GM23338 (cell line): ENCODE results near the gene OR2F2. TPM values are rescaled to one million over a fixed set of nuclear protein-coding genes. Genes with fewer than 3 reads are reported as not detected.

ENCODE experiments used
- ATAC-seq: fragments of 200-7000 bp; cut with Tn5 transposase; 3 replicates; pipeline ENCODE4 v1.9.1; 2020
- DNase-seq: peaks from one replicate; pipeline ENCODE4 v3.0.0-alpha.2; 2015; ENCODE audit warnings: low spot score
- H2AFZ ChIP-seq: fragments of 200-600 bp; sonication (generic); 2 replicates; pipeline ENCODE4 v1.8.0; 2016; ENCODE audit warnings: antibody characterized with exemption, mild to moderate bottlenecking, moderate library complexity
- H3F3A ChIP-seq: fragments of 200-600 bp; sonication (generic); replicated peaks from 2 replicates; pipeline ENCODE4 v1.8.0; 2017; ENCODE audit warnings: antibody characterized with exemption, mixed run types, low read depth
- H3K27ac ChIP-seq: fragments of 200-600 bp; sonication (generic); 2 replicates; pipeline ENCODE4 v1.6.1; 2016; ENCODE audit warnings: low read depth
- H3K27me3 ChIP-seq: fragments of 200-600 bp; sonication (generic); 2 replicates; pipeline ENCODE4 v1.8.0; 2016; ENCODE audit warnings: mild to moderate bottlenecking, mixed run types, moderate library complexity; ENCODE audit not compliant: insufficient read depth
- H3K36me3 ChIP-seq: fragments of 200-600 bp; sonication (generic); 2 replicates; pipeline ENCODE4 v1.8.0; 2016; ENCODE audit warnings: mild to moderate bottlenecking; ENCODE audit not compliant: insufficient read depth
- H3K4me1 ChIP-seq: fragments of 200-600 bp; sonication (generic); 2 replicates; pipeline ENCODE4 v1.8.0; 2016; ENCODE audit warnings: mild to moderate bottlenecking, moderate library complexity; ENCODE audit not compliant: insufficient read depth
- H3K4me2 ChIP-seq: fragments of 200-600 bp; sonication (generic); 2 replicates; pipeline ENCODE4 v1.7.1; 2017; ENCODE audit warnings: mixed run types
- H3K4me3 ChIP-seq: fragments of 200-600 bp; sonication (generic); 2 replicates; pipeline ENCODE4 v1.6.1; 2016; ENCODE audit warnings: mixed run types
- H3K79me2 ChIP-seq: fragments of 200-600 bp; sonication (generic); replicated peaks from 2 replicates; pipeline ENCODE4 v1.8.0; 2017; ENCODE audit warnings: mild to moderate bottlenecking; ENCODE audit not compliant: insufficient read depth
- H3K9me2 ChIP-seq: fragments of 200-600 bp; sonication (generic); 2 replicates; pipeline ENCODE4 v1.8.0; 2017; ENCODE audit not compliant: insufficient read depth
- H4K20me1 ChIP-seq: fragments of 200-600 bp; sonication (generic); replicated peaks from 2 replicates; pipeline ENCODE4 v1.8.0; 2017; ENCODE audit warnings: mild to moderate bottlenecking; ENCODE audit not compliant: insufficient read depth
- H3K27ac Mint-ChIP-seq: 2 replicates; pipeline ENCODE4 v1.8.0; 2020; ENCODE audit warnings: inconsistent platforms, mild to moderate bottlenecking, moderate library complexity, mixed read lengths
- H3K27me3 Mint-ChIP-seq: 3 replicates; pipeline ENCODE4 v1.8.0; 2022; ENCODE audit warnings: low read depth, mild to moderate bottlenecking, moderate library complexity, mixed read lengths, inconsistent platforms; ENCODE audit not compliant: insufficient read depth, poor library complexity
- H3K36me3 Mint-ChIP-seq: 3 replicates; pipeline ENCODE4 v1.8.0; 2021; ENCODE audit warnings: low read depth, mild to moderate bottlenecking, inconsistent platforms, moderate library complexity, mixed read lengths
- H3K4me1 Mint-ChIP-seq: 3 replicates; pipeline ENCODE4 v1.8.0; 2020; ENCODE audit warnings: mild to moderate bottlenecking, inconsistent platforms, mixed read lengths
- H3K4me3 Mint-ChIP-seq: 3 replicates; pipeline ENCODE4 v1.8.0; 2021; ENCODE audit warnings: moderate library complexity, mild to moderate bottlenecking, inconsistent platforms, mixed read lengths
- H3K9me3 Mint-ChIP-seq: 3 replicates; pipeline ENCODE4 v1.8.0; 2020; ENCODE audit warnings: moderate library complexity, mild to moderate bottlenecking, inconsistent platforms, mixed read lengths
- CREB1 ChIP-seq: fragments of 250-450 bp; sonication (Bioruptor Pico); IDR thresholded peaks from 2 replicates; pipeline ENCODE4 v1.5.0; 2020; ENCODE audit warnings: low read depth, mild to moderate bottlenecking, moderate library complexity
- CTCF ChIP-seq, 2 experiments: fragments of 200-600 bp in 1 of 2; sonication (generic) in 1 of 2; conservative IDR thresholded peaks; 2 replicates each; pipeline versions ENCODE4 v1.5.1 to v1.6.1; 2016 to 2017; ENCODE audit warnings: antibody characterized with exemption in 2 of 2, low read depth in 2 of 2, mild to moderate bottlenecking in 2 of 2, moderate library complexity in 1 of 2
- ETS1 ChIP-seq: IDR thresholded peaks from 2 replicates; pipeline ENCODE4 v1.6.1; 2016; ENCODE audit warnings: antibody characterized with exemption
- EZH2 ChIP-seq: fragments of 200-600 bp; sonication (generic); IDR thresholded peaks from one replicate; pipeline ENCODE4 v1.8.0; 2017; ENCODE audit warnings: antibody characterized with exemption, mild to moderate bottlenecking, low read depth; ENCODE audit not compliant: unreplicated experiment
- EZH2phosphoT487 ChIP-seq: fragments of 200-600 bp; sonication (generic); IDR thresholded peaks from one replicate; pipeline ENCODE4 v1.8.1; 2018; ENCODE audit warnings: antibody characterized with exemption; ENCODE audit not compliant: unreplicated experiment
- JUNB ChIP-seq: IDR thresholded peaks from one replicate; pipeline ENCODE4 v1.6.1; 2016; ENCODE audit warnings: antibody characterized with exemption; ENCODE audit not compliant: unreplicated experiment
- NANOG ChIP-seq: IDR thresholded peaks from 2 replicates; pipeline ENCODE4 v1.6.1; 2016; ENCODE audit warnings: antibody characterized with exemption, borderline replicate concordance
- POLR2AphosphoS5 ChIP-seq: IDR thresholded peaks from 2 replicates; pipeline ENCODE4 v1.6.1; 2016; ENCODE audit warnings: antibody characterized with exemption, low read depth
- REST ChIP-seq: IDR thresholded peaks from one replicate; pipeline ENCODE4 v1.6.1; 2018; ENCODE audit warnings: antibody characterized with exemption; ENCODE audit not compliant: unreplicated experiment
- STAT1 ChIP-seq: IDR thresholded peaks from one replicate; pipeline ENCODE4 v1.6.1; 2016; ENCODE audit warnings: antibody characterized with exemption; ENCODE audit not compliant: unreplicated experiment
- ZNF114 ChIP-seq: fragments of 250-450 bp; sonication (Bioruptor Pico); IDR thresholded peaks from 2 replicates; pipeline ENCODE4 v1.5.0; 2020; ENCODE audit warnings: mild to moderate bottlenecking, moderate library complexity
- ZNF331 ChIP-seq: fragments of 250-450 bp; sonication (Bioruptor Pico); IDR thresholded peaks from 2 replicates; pipeline ENCODE4 v1.5.0; 2020; ENCODE audit warnings: low read depth, mild to moderate bottlenecking, moderate library complexity
- ZNF462 ChIP-seq: fragments of 250-450 bp; sonication (Bioruptor Pico); IDR thresholded peaks from 2 replicates; pipeline ENCODE4 v1.5.0; 2020; ENCODE audit warnings: mild to moderate bottlenecking, moderate library complexity
- polyA plus RNA-seq: library from polyadenylated mRNA; unstranded; fragments of >200 nt; fragmentation: Nextera tagmentation; extraction: Ambion mirVana; gene quantifications from 2 replicates; pipeline ENCODE4 v1.2.1, GENCODE V29; 2016
- total RNA-seq: library from RNA; depleted of rRNA; stranded (reverse); fragments of >200 nt; shearing (Covaris generic); gene quantifications from 2 replicates; pipeline ENCODE4 v1.2.3, GENCODE V29; 2014

Gene OR2F2
- total and polyA plus RNA-seq, 2 experiments from 2014 or later: not detected

- H3K36me3 ChIP-seq: no peaks in the 10 kb centered on the region
- H3K9me2 ChIP-seq: no peaks in the 10 kb centered on the region; the same call in none of the 2 replicates
- no peaks in the 10 kb centered on the region for H3K27me3 ChIP-seq
- Mint-ChIP-seq H3K27ac (no peak overlapping the region), H3K4me3 (no peak overlapping the region), H3K4me1 (peaks cover 19% of the 10 kb centered on the region), H3K9me3 (no peaks in the 10 kb centered on the region), H3K27me3 (peaks cover 1% of the 10 kb centered on the region), H3K36me3 (no peaks in the 10 kb centered on the region)
- no peak overlapping the region for H3K27ac ChIP-seq
- no peak overlapping the region for H2AFZ ChIP-seq
- H3K4me3 ChIP-seq: no peak overlapping the region
- H3K79me2 ChIP-seq: no peaks in the 10 kb centered on the region
- no peaks in the 10 kb centered on the region for H3F3A ChIP-seq
- no peak for TF ChIP-seq REST
- no peak for TF ChIP-seq EZH2phosphoT487
- TF ChIP-seq JUNB: no peak
- TF ChIP-seq ZNF331 (CRISPR knock-in tag): no peak
- TF ChIP-seq CREB1 (CRISPR knock-in tag): no peak
- no peak for TF ChIP-seq EZH2
- TF ChIP-seq POLR2AphosphoS5: no peak
- TF ChIP-seq STAT1: no peak
- TF ChIP-seq ZNF114: no peak
- no peak for TF ChIP-seq ETS1
- TF ChIP-seq NANOG: no peak
- no peak for TF ChIP-seq CTCF (conservative IDR thresholded peaks at IDR 0.05; ENCODE audit: low read depth in 2 of 2)
- TF ChIP-seq ZNF462 (CRISPR knock-in tag): no peak
- peaks cover 3% of the 10 kb centered on the region; the same call in 1 of the 2 replicates for H3K4me1 ChIP-seq
- H3K4me2 ChIP-seq: no peak overlapping the region
- ATAC-seq (no peak), DNase-seq (no peak)
- H4K20me1 ChIP-seq: no peaks in the 10 kb centered on the region
These were observed 26.0 kb downstream of the OR2F2 start for GRCh38 chr7:143960813-143961610.
